ENCODE results near the gene SDK1. TPM values are rescaled to one million over a fixed set of nuclear protein-coding genes. Genes with fewer than 3 reads are reported as not detected.

Gene SDK1
- polyA plus RNA-seq, 2 donors: 0.33 to 0.47 TPM

DNA sequence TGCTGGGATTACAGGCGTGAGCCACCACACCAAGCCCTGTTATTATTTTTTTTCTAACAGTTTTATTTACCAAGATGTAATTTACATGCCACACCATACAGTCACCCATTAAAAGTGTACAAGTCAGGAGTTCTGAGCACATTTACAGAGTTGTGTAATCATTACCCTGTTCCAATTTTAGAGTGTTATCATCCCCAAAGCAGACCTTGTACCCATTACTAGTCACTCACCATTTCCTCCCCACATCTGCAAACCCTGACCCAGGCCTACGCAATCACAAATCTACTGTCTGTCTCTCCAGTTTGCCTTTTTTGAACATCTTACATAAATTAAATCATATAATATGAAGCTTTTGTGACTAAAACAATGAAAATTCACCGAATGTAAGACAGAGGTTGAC lies 978.2 kb downstream of the SDK1 start:
- Histone ChIP-seq H3K27ac (ENCODE audit: low read depth in 2 of 2, low read length in 1 of 2) (no peak overlapping the region), H3K4me3 (ENCODE audit: low read depth in 1 of 2, low read length in 2 of 2) (no peak overlapping the region), H3K4me1 (ENCODE audit: control insufficient read depth in 2 of 2, insufficient read depth in 2 of 2, low read length in 1 of 2) (peaks cover 0 to 3% of the 10 kb centered on the region in 2 donors), H3K36me3 (ENCODE audit: control insufficient read depth in 2 of 2, insufficient read depth in 2 of 2, low read length in 1 of 2) (no peaks in the 10 kb centered on the region), H3K9me3 (ENCODE audit: control insufficient read depth in 2 of 2, insufficient read depth in 1 of 2, low read depth in 1 of 2, low read length in 1 of 2) (peaks cover 2 to 3% of the 10 kb centered on the region in 2 donors), H3K27me3 (ENCODE audit: control insufficient read depth in 1 of 2, insufficient read depth in 2 of 2, low read length in 2 of 2) (peaks cover 0 to 5% of the 10 kb centered on the region in 2 donors)
- WGBS, 2 donors: 81 to 82% methylated on average over 3 of the region's 3 CpGs

DNA sequence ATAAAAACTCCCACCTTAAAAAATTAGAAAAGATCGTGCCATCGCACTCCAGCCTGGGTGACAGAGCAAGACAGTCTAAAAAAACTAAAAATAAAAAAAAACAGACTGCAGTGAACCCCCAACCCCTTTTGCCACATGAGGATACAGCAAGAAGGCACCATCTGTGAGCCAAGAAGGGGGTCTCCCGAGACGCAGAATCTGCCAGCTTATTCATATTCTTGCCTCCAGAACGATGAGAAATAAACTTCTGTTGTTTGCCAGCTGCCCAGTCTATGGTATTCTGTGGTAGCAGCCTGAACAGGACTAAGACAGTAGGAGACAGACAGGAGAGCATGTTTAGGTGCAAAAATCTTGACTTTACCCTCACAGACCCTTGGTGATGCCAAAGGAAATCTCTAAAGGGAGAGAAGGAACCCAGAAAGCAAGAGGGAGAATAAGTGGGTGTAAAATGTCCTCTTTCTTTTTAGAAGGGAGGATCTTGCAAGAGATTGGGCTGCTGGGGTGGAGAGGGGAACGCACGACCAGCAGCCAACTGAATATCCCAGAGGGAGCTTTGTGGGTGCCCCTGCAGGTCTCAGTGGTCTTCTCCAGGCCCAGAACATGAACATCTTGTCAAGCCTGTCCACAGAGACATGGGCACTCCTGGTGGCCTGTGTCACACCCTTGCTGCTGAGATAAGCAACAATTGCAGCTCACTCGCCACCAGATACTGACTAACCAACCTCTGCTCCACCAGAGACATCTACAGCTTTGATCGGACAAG lies 980.4 kb downstream of the SDK1 start:
- H3K27me3 ChIP-seq (ENCODE audit: control insufficient read depth in 1 of 2, insufficient read depth in 2 of 2, low read length in 2 of 2): peaks cover 0 to 5% of the 10 kb centered on the region in 2 donors
- no peak overlapping the region for H3K4me3 ChIP-seq (ENCODE audit: low read depth in 1 of 2, low read length in 2 of 2)
- H3K36me3 ChIP-seq (ENCODE audit: control insufficient read depth in 2 of 2, insufficient read depth in 2 of 2, low read length in 1 of 2): no peaks in the 10 kb centered on the region
- H3K4me1 ChIP-seq (ENCODE audit: control insufficient read depth in 2 of 2, insufficient read depth in 2 of 2, low read length in 1 of 2): peaks cover 0 to 3% of the 10 kb centered on the region in 2 donors
- peaks cover 0 to 2% of the 10 kb centered on the region in 2 donors for H3K9me3 ChIP-seq (ENCODE audit: control insufficient read depth in 2 of 2, insufficient read depth in 1 of 2, low read depth in 1 of 2, low read length in 1 of 2)
- no peak overlapping the region for H3K27ac ChIP-seq (ENCODE audit: low read depth in 2 of 2, low read length in 1 of 2)
- 72 to 77% methylated on average over 9 of the region's 9 CpGs for WGBS, 2 donors

DNA sequence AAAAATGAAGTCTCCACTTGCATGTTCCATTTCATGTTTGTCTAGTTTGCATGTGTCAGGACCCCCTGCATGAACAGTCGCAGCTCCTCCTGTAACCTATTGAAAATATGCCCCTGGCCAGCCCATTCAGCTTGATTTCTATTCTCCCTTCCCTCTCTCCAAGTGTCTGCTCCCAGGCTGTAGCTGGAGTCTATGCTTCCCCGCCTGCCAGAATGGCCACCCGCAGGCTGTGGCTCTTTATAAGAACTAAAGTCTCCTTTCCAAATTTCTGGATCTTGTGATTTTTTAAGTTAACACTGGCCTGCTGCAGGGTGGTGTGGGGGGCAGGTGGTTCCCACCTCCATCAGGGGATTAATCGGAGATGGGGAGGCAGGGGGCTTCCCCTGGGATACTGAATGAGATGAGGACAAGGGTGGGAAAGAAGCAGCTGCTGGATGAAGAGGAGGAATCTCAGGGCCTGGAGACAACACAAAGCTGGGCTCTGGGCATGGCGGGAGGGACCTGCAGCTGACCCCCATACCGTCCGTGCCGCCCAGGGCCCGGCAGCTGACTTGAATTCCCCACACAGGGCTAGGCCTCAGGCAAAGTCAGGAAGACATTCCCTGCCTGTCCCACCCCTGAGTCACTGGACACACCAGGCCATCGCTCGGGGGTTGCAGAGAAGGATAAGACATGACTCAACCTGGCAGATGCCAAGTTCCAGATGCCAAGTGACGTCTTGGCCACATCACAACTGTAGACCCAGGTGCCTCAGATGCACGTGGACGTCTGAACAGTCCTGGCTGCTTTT lies 981.6 kb downstream of the SDK1 start:
- H3K36me3 ChIP-seq (ENCODE audit: control insufficient read depth in 2 of 2, insufficient read depth in 2 of 2, low read length in 1 of 2): no peaks in the 10 kb centered on the region
- no peak overlapping the region for H3K4me3 ChIP-seq (ENCODE audit: low read depth in 1 of 2, low read length in 2 of 2)
- WGBS, 2 donors: 58 to 68% methylated on average over 14 of the region's 14 CpGs
- no peak overlapping the region for H3K27ac ChIP-seq (ENCODE audit: low read depth in 2 of 2, low read length in 1 of 2)
- peaks cover 0 to 5% of the 10 kb centered on the region in 2 donors for H3K27me3 ChIP-seq (ENCODE audit: control insufficient read depth in 1 of 2, insufficient read depth in 2 of 2, low read length in 2 of 2)
- peaks cover 0 to 2% of the 10 kb centered on the region in 2 donors for H3K9me3 ChIP-seq (ENCODE audit: control insufficient read depth in 2 of 2, insufficient read depth in 1 of 2, low read depth in 1 of 2, low read length in 1 of 2)
- peaks cover 0 to 3% of the 10 kb centered on the region in 2 donors for H3K4me1 ChIP-seq (ENCODE audit: control insufficient read depth in 2 of 2, insufficient read depth in 2 of 2, low read length in 1 of 2)

DNA sequence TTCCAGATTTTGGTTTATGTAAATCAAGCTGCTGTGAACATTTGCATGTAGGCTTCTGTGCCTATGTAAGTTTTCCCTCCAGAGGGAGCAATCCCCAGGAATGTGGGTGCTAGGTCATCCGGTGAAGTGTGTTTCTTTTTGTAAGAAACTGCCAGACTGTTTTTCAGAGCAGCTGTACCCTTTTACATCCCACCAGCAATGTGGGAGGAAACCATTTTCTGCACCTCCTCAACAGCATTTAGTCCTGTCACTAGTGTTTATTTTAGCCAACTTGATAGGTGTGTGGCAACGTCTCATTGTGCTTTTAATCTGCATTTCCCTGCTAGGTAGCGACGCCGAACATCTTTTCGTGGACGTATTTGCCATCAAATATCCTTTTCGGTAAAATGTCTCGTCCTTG lies 985.3 kb downstream of the SDK1 start:
- Histone ChIP-seq H3K27ac (ENCODE audit: low read depth in 2 of 2, low read length in 1 of 2) (no peak overlapping the region), H3K36me3 (ENCODE audit: control insufficient read depth in 2 of 2, insufficient read depth in 2 of 2, low read length in 1 of 2) (no peaks in the 10 kb centered on the region), H3K4me3 (ENCODE audit: low read depth in 1 of 2, low read length in 2 of 2) (no peak overlapping the region), H3K27me3 (ENCODE audit: control insufficient read depth in 1 of 2, insufficient read depth in 2 of 2, low read length in 2 of 2) (peaks cover 0 to 5% of the 10 kb centered on the region in 2 donors), H3K4me1 (ENCODE audit: control insufficient read depth in 2 of 2, insufficient read depth in 2 of 2, low read length in 1 of 2) (peaks cover 0 to 3% of the 10 kb centered on the region in 2 donors), H3K9me3 (ENCODE audit: control insufficient read depth in 2 of 2, insufficient read depth in 1 of 2, low read depth in 1 of 2, low read length in 1 of 2) (peaks cover 0 to 4% of the 10 kb centered on the region in 2 donors)
- WGBS, 2 donors: 59 to 62% methylated on average over 9 of the region's 9 CpGs

DNA sequence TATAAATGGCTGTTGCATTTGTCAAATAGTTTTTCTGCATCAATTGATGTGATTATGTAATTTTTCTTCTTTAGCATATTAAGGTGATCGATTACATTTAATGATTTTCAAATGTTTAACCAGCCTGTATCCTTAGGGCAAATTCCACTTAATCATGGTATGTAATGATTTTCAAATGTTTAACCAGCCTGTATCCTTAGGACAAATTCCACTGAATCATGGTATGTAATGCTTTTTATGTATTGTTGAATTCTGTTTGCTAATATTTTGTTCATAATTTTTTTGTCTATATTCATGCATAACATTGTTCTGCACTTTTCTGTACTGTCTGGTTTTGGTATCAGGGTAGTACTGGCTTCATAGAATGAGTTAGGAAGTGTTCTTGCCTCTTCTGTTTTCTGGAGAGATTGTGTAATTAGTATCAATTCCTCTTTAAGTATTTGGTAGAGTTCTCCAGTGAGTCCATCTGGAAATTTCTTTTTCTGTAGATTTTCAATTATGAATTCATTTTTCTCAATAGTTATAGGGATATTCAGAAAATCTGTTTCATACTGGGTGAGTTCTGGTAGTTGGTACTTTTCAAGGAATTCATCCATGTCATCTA lies 987.8 kb downstream of the SDK1 start:
- H3K27me3 ChIP-seq (ENCODE audit: control insufficient read depth in 1 of 2, insufficient read depth in 2 of 2, low read length in 2 of 2): no peaks in the 10 kb centered on the region
- H3K4me1 ChIP-seq (ENCODE audit: control insufficient read depth in 2 of 2, insufficient read depth in 2 of 2, low read length in 1 of 2): no peaks in the 10 kb centered on the region
- WGBS, 2 donors: 50 to 52% methylated on average over 1 of the region's 1 CpG
- no peak overlapping the region for H3K27ac ChIP-seq (ENCODE audit: low read depth in 2 of 2, low read length in 1 of 2)
- no peak overlapping the region for H3K4me3 ChIP-seq (ENCODE audit: low read depth in 1 of 2, low read length in 2 of 2)
- no peaks in the 10 kb centered on the region for H3K36me3 ChIP-seq (ENCODE audit: control insufficient read depth in 2 of 2, insufficient read depth in 2 of 2, low read length in 1 of 2)
- peaks cover 0 to 2% of the 10 kb centered on the region in 2 donors for H3K9me3 ChIP-seq (ENCODE audit: control insufficient read depth in 2 of 2, insufficient read depth in 1 of 2, low read depth in 1 of 2, low read length in 1 of 2)

GRCh38 chr7:4297165-4297917 lies 996.3 kb downstream of the SDK1 start:
- WGBS, 2 donors: 64 to 70% methylated on average over 13 of the region's 13 CpGs
- Histone ChIP-seq H3K27me3 (ENCODE audit: control insufficient read depth in 1 of 2, insufficient read depth in 2 of 2, low read length in 2 of 2) (no peaks in the 10 kb centered on the region), H3K4me1 (ENCODE audit: control insufficient read depth in 2 of 2, insufficient read depth in 2 of 2, low read length in 1 of 2) (no peaks in the 10 kb centered on the region), H3K4me3 (ENCODE audit: low read depth in 1 of 2, low read length in 2 of 2) (no peak overlapping the region), H3K36me3 (ENCODE audit: control insufficient read depth in 2 of 2, insufficient read depth in 2 of 2, low read length in 1 of 2) (no peaks in the 10 kb centered on the region), H3K27ac (ENCODE audit: low read depth in 2 of 2, low read length in 1 of 2) (no peak overlapping the region), H3K9me3 (ENCODE audit: control insufficient read depth in 2 of 2, insufficient read depth in 1 of 2, low read depth in 1 of 2, low read length in 1 of 2) (no peaks in the 10 kb centered on the region)

DNA sequence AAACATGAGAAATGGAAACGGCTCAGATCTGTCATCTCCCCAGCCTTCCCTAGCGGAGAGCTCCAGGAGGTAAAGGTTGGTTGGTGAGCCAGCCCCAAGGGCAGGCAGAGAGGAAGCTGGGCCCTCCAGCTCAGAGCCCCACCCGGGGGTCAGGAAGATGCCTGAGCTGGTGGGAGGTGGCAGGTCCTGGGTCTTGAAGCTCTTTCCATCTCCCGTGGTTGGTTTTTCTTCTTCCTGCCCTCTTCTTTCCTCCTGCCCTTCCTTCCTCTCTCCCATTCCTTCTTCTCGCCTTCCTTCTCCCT lies 996.8 kb downstream of the SDK1 start:
- Histone ChIP-seq H3K4me1 (ENCODE audit: control insufficient read depth in 2 of 2, insufficient read depth in 2 of 2, low read length in 1 of 2) (no peaks in the 10 kb centered on the region), H3K36me3 (ENCODE audit: control insufficient read depth in 2 of 2, insufficient read depth in 2 of 2, low read length in 1 of 2) (no peaks in the 10 kb centered on the region), H3K9me3 (ENCODE audit: control insufficient read depth in 2 of 2, insufficient read depth in 1 of 2, low read depth in 1 of 2, low read length in 1 of 2) (no peaks in the 10 kb centered on the region), H3K27me3 (ENCODE audit: control insufficient read depth in 1 of 2, insufficient read depth in 2 of 2, low read length in 2 of 2) (no peaks in the 10 kb centered on the region), H3K27ac (ENCODE audit: low read depth in 2 of 2, low read length in 1 of 2) (no peak overlapping the region), H3K4me3 (ENCODE audit: low read depth in 1 of 2, low read length in 2 of 2) (no peak overlapping the region)
- 45 to 50% methylated on average over 4 to 5 of the region's 5 CpGs for WGBS, 2 donors

- H3K4me1 ChIP-seq (ENCODE audit: control insufficient read depth in 2 of 2, insufficient read depth in 2 of 2, low read length in 1 of 2): no peaks in the 10 kb centered on the region
- no peak overlapping the region for H3K4me3 ChIP-seq (ENCODE audit: low read depth in 1 of 2, low read length in 2 of 2)
- H3K9me3 ChIP-seq (ENCODE audit: control insufficient read depth in 2 of 2, insufficient read depth in 1 of 2, low read depth in 1 of 2, low read length in 1 of 2): no peaks in the 10 kb centered on the region
- H3K36me3 ChIP-seq (ENCODE audit: control insufficient read depth in 2 of 2, insufficient read depth in 2 of 2, low read length in 1 of 2): no peaks in the 10 kb centered on the region
- H3K27me3 ChIP-seq (ENCODE audit: control insufficient read depth in 1 of 2, insufficient read depth in 2 of 2, low read length in 2 of 2): no peaks in the 10 kb centered on the region
- no peak overlapping the region for H3K27ac ChIP-seq (ENCODE audit: low read depth in 2 of 2, low read length in 1 of 2)
- 84 to 94% methylated on average over 5 of the region's 5 CpGs for WGBS, 2 donors
Observed at GRCh38 chr7:4299431-4299830, 998.4 kb downstream of the SDK1 start.

- Histone ChIP-seq H3K27ac (ENCODE audit: low read depth in 2 of 2, low read length in 1 of 2) (no peak overlapping the region), H3K36me3 (ENCODE audit: control insufficient read depth in 2 of 2, insufficient read depth in 2 of 2, low read length in 1 of 2) (no peaks in the 10 kb centered on the region), H3K27me3 (ENCODE audit: control insufficient read depth in 1 of 2, insufficient read depth in 2 of 2, low read length in 2 of 2) (no peaks in the 10 kb centered on the region), H3K4me3 (ENCODE audit: low read depth in 1 of 2, low read length in 2 of 2) (no peak overlapping the region), H3K4me1 (ENCODE audit: control insufficient read depth in 2 of 2, insufficient read depth in 2 of 2, low read length in 1 of 2) (no peaks in the 10 kb centered on the region), H3K9me3 (ENCODE audit: control insufficient read depth in 2 of 2, insufficient read depth in 1 of 2, low read depth in 1 of 2, low read length in 1 of 2) (no peaks in the 10 kb centered on the region)
- WGBS, 2 donors: 91 to 92% methylated on average over 19 of the region's 19 CpGs
Observed at GRCh38 chr7:4302203-4302905, 1001.3 kb downstream of the SDK1 start.

Data from esophagus (tissue), 2 donors.